Non-pigmented ciliary epithelial cell (primary cell): ENCODE data around the gene CCDC54.

Experiments used
- DNase-seq: peaks from one replicate; pipeline ENCODE4 v3.0.0-alpha.2; 2010; ENCODE audit warnings: low read depth

Gene CCDC54

DNA sequence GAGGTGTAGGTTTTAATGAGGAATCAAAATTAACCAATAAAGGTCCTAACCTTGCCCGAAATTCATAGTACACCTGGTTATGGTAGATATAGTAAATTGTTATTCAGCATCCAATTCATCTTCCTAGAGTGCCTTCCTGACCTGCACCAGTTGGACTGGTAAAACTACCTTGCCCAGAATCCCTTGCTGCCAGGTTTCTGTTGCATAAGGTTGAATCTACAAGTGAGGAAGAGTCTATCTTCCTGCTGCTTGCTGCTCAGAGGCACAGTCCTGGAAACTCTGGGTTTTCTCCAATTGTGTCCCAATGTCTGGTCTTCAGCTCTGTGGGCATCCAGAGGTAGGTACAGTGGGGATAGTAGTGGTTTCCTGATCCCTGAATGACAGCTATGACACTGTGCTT is 17.3 kb downstream of the CCDC54 start:
- DNase-seq: no peak

GRCh38 chr3:107395066-107395465 is 17.8 kb downstream of the CCDC54 start:
- no peak for DNase-seq

- no peak for DNase-seq
Observed at GRCh38 chr3:107401301-107401700, 24.1 kb downstream of the CCDC54 start.

DNA sequence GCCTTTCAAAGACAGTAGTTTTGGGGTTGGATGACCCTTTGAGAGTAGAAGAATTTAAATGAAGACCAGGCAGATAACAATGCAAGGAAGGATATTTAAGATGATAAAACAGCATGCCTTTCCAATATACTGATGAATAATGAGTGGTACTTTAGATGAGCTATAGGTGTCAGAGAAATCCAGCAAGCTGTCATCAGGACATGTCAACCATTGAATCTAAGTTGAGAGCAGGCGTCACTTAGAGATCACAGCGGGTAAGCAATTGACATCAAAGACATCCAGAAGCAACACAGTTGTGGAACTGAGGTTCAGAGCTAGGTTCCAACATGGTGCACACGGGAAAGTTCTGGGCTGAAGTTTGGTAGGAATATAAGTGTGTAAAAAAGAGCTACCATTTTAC is 25.0 kb downstream of the CCDC54 start:
- no peak for DNase-seq

DNA sequence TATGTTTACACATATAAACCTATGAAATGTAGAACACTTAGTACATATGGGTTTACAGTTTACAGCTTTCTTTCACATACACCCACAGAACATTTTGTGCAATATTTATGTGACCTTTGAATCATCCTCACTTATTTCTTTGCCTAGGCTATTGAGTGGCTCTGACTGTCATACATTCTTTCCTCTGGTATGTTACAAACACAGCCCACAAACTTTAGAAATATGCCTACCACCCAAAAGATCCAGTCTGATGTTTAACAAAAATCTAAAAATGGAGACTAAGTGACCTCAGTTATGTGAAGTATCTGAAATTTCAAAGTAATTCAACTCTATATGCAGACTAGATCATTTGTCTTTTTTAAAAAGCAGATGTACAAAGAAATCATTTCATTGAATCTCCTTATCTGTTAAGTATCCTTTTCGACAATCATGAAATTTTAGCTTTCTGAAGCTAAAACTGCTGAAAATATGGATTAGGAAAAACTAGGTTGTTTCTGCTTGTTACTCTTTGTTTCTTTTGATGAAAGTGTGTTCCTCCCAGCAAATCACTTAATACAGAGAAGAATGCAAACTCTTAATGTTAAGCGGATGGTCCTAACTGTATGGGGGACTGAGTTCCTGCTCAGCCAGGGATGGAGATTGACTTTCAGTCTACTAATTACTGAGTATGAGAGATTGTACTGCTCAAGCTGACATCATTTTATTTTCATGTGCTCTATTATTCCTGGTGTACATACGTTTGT is 27.7 kb downstream of the CCDC54 start:
- DNase-seq: no peak

GRCh38 chr3:107407355-107407754 is 30.1 kb downstream of the CCDC54 start:
- no peak for DNase-seq

DNA sequence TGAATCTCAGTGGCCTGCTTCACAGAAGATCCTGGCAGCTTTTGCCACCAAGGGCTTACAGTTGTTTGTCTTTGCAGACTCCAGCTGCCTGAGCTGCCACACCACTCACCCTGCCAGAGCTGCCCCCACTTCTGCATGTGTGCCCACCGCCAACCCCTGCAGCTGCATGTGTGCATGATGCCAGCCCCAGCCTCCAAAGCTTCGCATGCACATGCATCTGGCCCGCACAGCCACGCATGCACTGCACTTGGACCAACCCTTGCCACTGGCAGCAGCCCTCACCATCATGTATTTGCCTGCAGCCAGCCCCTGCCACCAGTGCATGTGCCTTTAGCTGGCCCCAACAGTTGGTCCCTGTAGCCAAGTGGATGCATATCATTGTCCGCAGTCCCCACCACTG is 31.3 kb downstream of the CCDC54 start:
- DNase-seq: no peak

GRCh38 chr3:107409365-107409764 is 32.1 kb downstream of the CCDC54 start:
- DNase-seq: no peak

DNA sequence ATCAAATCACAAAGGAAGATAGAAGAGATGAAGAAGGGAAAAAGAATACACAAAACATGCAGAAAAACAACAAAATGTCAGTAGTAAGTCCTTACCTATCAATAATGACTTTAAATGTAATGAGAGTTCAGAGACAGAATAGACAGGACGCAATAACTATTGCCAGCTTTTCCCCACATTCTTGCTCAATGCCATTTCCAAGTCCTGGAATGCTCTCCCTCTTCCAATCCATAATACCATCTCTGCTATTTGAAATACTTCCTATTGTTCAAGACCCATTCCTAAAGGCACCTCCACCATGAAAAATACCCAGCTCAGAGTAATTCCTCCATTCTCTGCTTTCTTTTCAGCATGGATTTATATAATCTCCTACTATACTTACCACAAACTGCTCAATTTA is 33.4 kb downstream of the CCDC54 start:
- DNase-seq: no peak

DNA sequence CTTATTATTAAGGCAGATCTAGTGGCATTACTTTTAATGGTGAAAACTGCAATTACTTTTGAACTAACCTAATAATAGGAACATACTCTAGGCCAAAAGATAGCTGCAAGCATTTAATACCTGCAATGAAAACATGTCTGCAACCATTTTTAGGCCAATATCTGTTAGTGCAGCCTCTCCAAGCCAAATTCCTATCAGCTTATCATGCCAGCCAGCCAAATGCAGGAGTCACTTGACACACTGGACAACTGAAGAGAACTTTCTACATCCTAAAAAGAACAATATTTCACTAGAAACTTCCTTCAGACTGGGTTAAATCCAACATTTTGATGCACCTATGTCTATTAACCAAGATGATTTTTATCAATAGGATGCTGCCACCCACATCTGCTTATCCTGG is 33.8 kb downstream of the CCDC54 start:
- no peak for DNase-seq

DNA sequence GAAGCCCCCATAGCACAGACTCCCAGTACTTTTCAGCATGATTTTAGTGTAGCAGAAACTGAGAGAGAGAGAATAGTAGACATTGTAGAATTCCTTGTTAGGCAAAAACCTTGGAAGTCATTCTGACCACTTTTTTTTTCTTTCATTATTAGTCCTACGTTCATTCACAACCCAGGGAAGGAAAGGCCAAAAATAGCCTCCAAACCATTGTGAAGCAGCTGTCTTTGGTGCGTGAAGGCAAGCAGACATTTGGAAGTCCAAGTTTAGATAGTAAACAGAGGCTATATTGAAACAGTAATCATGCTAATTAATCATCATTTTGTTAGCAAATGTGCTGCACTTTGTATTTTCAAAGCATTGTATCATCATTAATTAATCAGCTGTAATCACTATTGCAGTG is 34.5 kb downstream of the CCDC54 start:
- no peak for DNase-seq

GRCh38 chr3:107412376-107412775 is 35.1 kb downstream of the CCDC54 start:
- no peak for DNase-seq

DNA sequence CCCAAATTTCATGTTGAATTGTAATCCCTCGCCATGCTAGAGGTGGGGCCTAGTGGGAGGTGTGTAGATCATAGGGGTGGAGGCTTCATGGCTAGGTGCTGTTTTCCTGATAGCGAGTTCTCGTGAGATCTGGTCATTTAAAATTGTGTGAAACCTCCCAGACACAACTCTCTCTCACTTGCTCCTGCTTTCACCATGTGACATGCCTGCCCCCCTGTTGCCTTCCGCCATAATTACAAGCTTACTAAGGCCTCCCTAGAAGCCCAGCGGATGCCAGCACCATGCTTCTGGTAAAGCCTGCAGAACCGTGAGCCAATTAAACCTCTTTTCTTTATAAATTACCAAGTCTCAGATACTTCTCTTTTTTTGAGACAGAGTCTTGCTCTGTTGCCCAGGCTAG is 36.0 kb downstream of the CCDC54 start:
- no peak for DNase-seq

DNA sequence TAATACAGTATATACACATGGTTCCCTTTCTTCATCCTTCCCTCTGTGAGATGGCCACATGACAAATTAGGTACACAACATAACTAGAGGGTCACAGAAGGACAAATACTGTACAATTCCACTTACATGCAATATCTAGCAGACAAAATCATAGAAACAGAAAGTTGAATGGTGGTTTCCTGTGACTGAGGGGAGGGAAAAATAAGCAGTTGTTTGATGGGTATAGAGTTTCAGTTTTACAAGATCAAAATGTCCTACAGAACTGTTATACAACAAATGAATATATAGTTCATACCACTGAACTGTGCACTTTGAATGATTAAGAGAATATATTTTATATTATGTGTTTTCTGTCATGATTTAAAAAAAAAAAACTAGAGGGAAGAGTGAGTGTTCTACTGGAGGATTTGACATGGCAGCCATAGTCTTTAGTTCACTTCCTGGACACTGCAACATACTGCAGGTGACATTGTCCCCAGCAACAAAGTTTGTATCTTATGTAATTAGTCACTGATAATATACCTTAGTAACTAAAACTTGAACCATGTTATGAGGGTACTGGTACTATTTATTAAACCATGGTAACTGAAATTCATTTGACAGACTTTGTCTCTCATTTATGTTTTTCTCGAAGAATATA is 37.2 kb downstream of the CCDC54 start:
- no peak for DNase-seq

- no peak for DNase-seq
Observed at GRCh38 chr3:107416138-107416537, 38.9 kb downstream of the CCDC54 start.

DNA sequence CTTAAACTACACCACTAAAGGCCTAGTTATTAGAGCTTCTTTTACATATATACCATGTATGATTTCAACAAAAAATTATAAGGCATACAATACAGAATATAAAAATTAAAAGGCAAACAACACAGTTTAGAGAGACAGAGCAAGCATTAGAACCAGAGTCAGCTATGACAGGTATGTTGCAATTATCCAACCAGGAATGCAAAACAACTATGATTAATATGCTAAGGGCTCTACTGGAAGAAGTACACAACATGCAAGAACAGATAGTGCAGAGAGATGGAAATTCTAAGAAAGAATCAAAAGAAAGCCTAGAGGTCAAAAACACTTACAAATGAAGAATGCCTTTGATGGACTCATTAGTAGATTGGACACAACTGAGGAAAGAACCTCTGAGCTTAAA is 39.6 kb downstream of the CCDC54 start:
- no peak for DNase-seq

GRCh38 chr3:107421170-107421792 is 44.0 kb downstream of the CCDC54 start:
- DNase-seq: no peak

DNA sequence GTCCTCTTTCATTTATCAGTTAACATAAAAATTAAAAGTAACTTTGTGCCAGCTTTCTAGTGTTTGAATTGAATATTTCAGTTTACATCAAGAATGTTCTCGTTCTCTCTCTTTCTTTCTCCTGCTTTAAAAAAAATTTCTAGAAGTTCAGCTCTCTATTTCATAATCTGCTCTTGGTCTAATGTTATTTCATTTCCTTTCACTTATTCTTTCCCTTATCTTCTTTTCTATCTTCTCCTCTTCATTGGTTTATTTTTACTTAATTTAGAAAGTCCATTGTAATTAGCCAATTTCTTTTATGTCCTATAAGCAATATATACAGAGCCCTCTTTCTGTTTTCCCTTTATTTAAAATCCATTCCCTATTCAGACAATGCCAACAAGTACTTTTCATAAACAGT is 44.6 kb downstream of the CCDC54 start:
- DNase-seq: no peak

GRCh38 chr3:107425033-107425432 is 47.8 kb downstream of the CCDC54 start:
- DNase-seq: no peak

GRCh38 chr3:107426223-107426622 is 49.0 kb downstream of the CCDC54 start:
- DNase-seq: no peak
